A549 (cell line): Measurements from ENCODE around the gene HOXA11. TPM values are rescaled to one million over a fixed set of nuclear protein-coding genes. Genes with fewer than 3 reads are reported as not detected.

Experiments
- ATAC-seq, 2 experiments: fragments of 200-7000 bp in 1 of 2; fragments of >200 bp in 1 of 2; cut with Nextera tagmentation in 1 of 2; cut with Tn5 transposase in 1 of 2; 3 replicates each; pipeline versions ENCODE4 v1.8.0 to v1.9.1; 2018 to 2020; ENCODE audit warnings: mild to moderate bottlenecking in 1 of 2, moderate library complexity in 1 of 2
- CTCF ChIA-PET: fragments of 300-600 bp; sonication (Branson Sonifier 250); formaldehyde crosslinking; extraction: SDS; loops from one replicate; lab custom pipeline; 2021; ENCODE audit warnings: antibody characterized with exemption, inconsistent platforms; lab: Yijun Ruan, JAX
- POLR2A ChIA-PET: fragments of 350-600 bp; formaldehyde crosslinking; extraction: SDS; loops from one replicate; lab custom pipeline; 2021; ENCODE audit warnings: antibody characterized with exemption, inconsistent platforms; lab: Yijun Ruan, JAX
- DNase-seq, 2 experiments: peaks; one replicate each; pipeline versions ENCODE4 v3.0.0 to v3.0.0-alpha.2; 2011 to 2016; ENCODE audit warnings: low read depth in 1 of 2, low spot score in 1 of 2
- FAIRE-seq: peaks from 2 replicates; lab custom pipeline; 2011; peaks lifted over from hg19 to GRCh38; lab: Jason Lieb, UNC
- H3K27ac ChIP-seq, 2 experiments: fragments of >200 bp; sonication (Bioruptor Twin); formaldehyde crosslinking; 3 replicates each; pipeline ENCODE4 v1.5.1; 2016 to 2017
- H3K4me1 ChIP-seq: fragments of >200 bp; sonication (Bioruptor Twin); formaldehyde crosslinking; 3 replicates; pipeline ENCODE4 v1.6.1; 2016
- H3K4me2 ChIP-seq: fragments of >200 bp; sonication (Bioruptor Twin); formaldehyde crosslinking; 3 replicates; pipeline ENCODE4 v1.6.1; 2016
- H3K4me3 ChIP-seq: fragments of >200 bp; sonication (Bioruptor Twin); formaldehyde crosslinking; 3 replicates; pipeline ENCODE4 v1.5.1; 2016
- H3K9me3 ChIP-seq: fragments of >200 bp; sonication (Bioruptor Twin); formaldehyde crosslinking; 3 replicates; pipeline ENCODE4 v1.6.1; 2016
- CBX2 ChIP-seq: fragments of 200-600 bp; sonication (generic); IDR thresholded peaks from 2 replicates; pipeline ENCODE4 v1.6.1; 2016; ENCODE audit warnings: low read depth, mild to moderate bottlenecking, borderline replicate concordance
- CHD2 ChIP-seq: fragments of 150-350 bp; IDR thresholded peaks from 2 replicates; pipeline ENCODE4 v1.6.1; 2014; ENCODE audit warnings: low read length; ENCODE audit not compliant: partially characterized antibody
- CHD4 ChIP-seq: fragments of 200-600 bp; sonication (generic); IDR thresholded peaks from 2 replicates; pipeline ENCODE4 v1.6.1; 2016; ENCODE audit warnings: antibody characterized with exemption, mild to moderate bottlenecking, borderline replicate concordance
- CTCF ChIP-seq: fragments of >200 bp; sonication (Bioruptor Twin); formaldehyde crosslinking; IDR thresholded peaks from 3 replicates; pipeline ENCODE4 v1.5.1; 2016
- E2F6 ChIP-seq: IDR thresholded peaks from 2 replicates; pipeline ENCODE4 v1.6.1; 2012; ENCODE audit warnings: low read depth, borderline replicate concordance
- EHF ChIP-seq: fragments of 250-450 bp; sonication (Bioruptor Pico); IDR thresholded peaks from 2 replicates; pipeline ENCODE4 v1.5.0; 2020; ENCODE audit warnings: mild to moderate bottlenecking
- ELK1 ChIP-seq: fragments of 150-350 bp; IDR thresholded peaks from 2 replicates; pipeline ENCODE4 v1.6.1; 2014; ENCODE audit warnings: low read depth, mild to moderate bottlenecking, low read length
- FOSB ChIP-seq: fragments of 250-450 bp; sonication (Bioruptor Pico); IDR thresholded peaks from 2 replicates; pipeline ENCODE4 v1.5.0; 2020; ENCODE audit warnings: mild to moderate bottlenecking, moderate library complexity
- FOSL2 ChIP-seq, 2 experiments: fragments of 450-650 bp in 1 of 2; fragments of >200 bp in 1 of 2; sonication (Bioruptor Twin) in 1 of 2; formaldehyde crosslinking; IDR thresholded peaks; 2 replicates each; pipeline versions ENCODE4 v1.5.0 to v1.6.1; 2016 to 2020; ENCODE audit warnings: mild to moderate bottlenecking in 1 of 2, moderate library complexity in 1 of 2
- FOXS1 ChIP-seq: fragments of 250-450 bp; sonication (Bioruptor Pico); IDR thresholded peaks from 2 replicates; pipeline ENCODE4 v1.5.0; 2020; ENCODE audit warnings: mild to moderate bottlenecking, moderate library complexity
- HDAC2 ChIP-seq: fragments of 200-600 bp; sonication (generic); IDR thresholded peaks from 2 replicates; pipeline ENCODE4 v1.6.1; 2016
- HOXA7 ChIP-seq: fragments of 250-450 bp; sonication (Bioruptor Pico); IDR thresholded peaks from 2 replicates; pipeline ENCODE4 v1.5.0; 2020; ENCODE audit warnings: mild to moderate bottlenecking, moderate library complexity
- JUNB ChIP-seq: fragments of >200 bp; sonication (Bioruptor Twin); formaldehyde crosslinking; IDR thresholded peaks from 2 replicates; pipeline ENCODE4 v1.6.1; 2016
- KDM1A ChIP-seq: fragments of 200-600 bp; sonication (generic); IDR thresholded peaks from 2 replicates; pipeline ENCODE4 v1.6.1; 2016; ENCODE audit warnings: low read depth, mild to moderate bottlenecking
- MAFK ChIP-seq: fragments of 450-650 bp; IDR thresholded peaks from 2 replicates; pipeline ENCODE4 v1.6.1; 2014; ENCODE audit not compliant: partially characterized antibody
- MAX ChIP-seq: IDR thresholded peaks from 2 replicates; pipeline ENCODE4 v1.6.1; 2012
- NFE2L2 ChIP-seq: fragments of 150-350 bp; conservative IDR thresholded peaks from 2 replicates; pipeline ENCODE4 v1.6.1; 2014; ENCODE audit warnings: low read length
- NPAS2 ChIP-seq: fragments of 250-450 bp; sonication (Bioruptor Pico); IDR thresholded peaks from 2 replicates; pipeline ENCODE4 v1.8.0; 2022; ENCODE audit warnings: mild to moderate bottlenecking, moderate library complexity, borderline replicate concordance
- NR3C1 ChIP-seq: fragments of >200 bp; sonication (Bioruptor Twin); formaldehyde crosslinking; IDR thresholded peaks from 3 replicates; pipeline ENCODE4 v1.6.1; 2017
- POLR2A ChIP-seq: IDR thresholded peaks from 2 replicates; pipeline ENCODE4 v1.6.1; 2012; ENCODE audit warnings: mild to moderate bottlenecking, low read length
- RAD21 ChIP-seq, 2 experiments: fragments of >200 bp in 1 of 2; sonication (Bioruptor Twin) in 1 of 2; formaldehyde crosslinking in 1 of 2; IDR thresholded peaks in 1 of 2; conservative IDR thresholded peaks in 1 of 2; 2 replicates in 1 of 2; 3 replicates in 1 of 2; pipeline ENCODE4 v1.6.1; 2012 to 2018; ENCODE audit warnings: inconsistent platforms in 1 of 2
- RARB ChIP-seq: fragments of 250-450 bp; sonication (Bioruptor Pico); IDR thresholded peaks from 2 replicates; pipeline ENCODE4 v1.8.0; 2021; ENCODE audit warnings: mild to moderate bottlenecking, moderate library complexity
- RFX5 ChIP-seq: fragments of 450-650 bp; IDR thresholded peaks from 2 replicates; pipeline ENCODE4 v1.7.1; 2014; ENCODE audit warnings: antibody characterized with exemption, mild to moderate bottlenecking, moderate library complexity
- SMC3 ChIP-seq: fragments of >200 bp; sonication (Bioruptor Twin); formaldehyde crosslinking; IDR thresholded peaks from 3 replicates; pipeline ENCODE4 v1.6.1; 2018; ENCODE audit warnings: inconsistent platforms
- SREBF2 ChIP-seq: fragments of 450-650 bp; IDR thresholded peaks from 2 replicates; pipeline ENCODE4 v1.6.1; 2014; ENCODE audit warnings: mild to moderate bottlenecking, moderate library complexity
- TFCP2L1 ChIP-seq: fragments of 250-450 bp; sonication (Bioruptor Pico); IDR thresholded peaks from 2 replicates; pipeline ENCODE4 v1.5.0; 2021; ENCODE audit warnings: mild to moderate bottlenecking
- WGBS: methylation state at CpG from one replicate; pipeline ENCODE4 v1.1.6; 2017; ENCODE audit errors: missing lambda C conversion rate; 5-methylcytosine and 5-hydroxymethylcytosine counted together
- polyA plus RNA-seq, 4 experiments: library from polyadenylated mRNA; depleted of rRNA in 3 of 4; stranded (reverse); fragments of >200 nt; fragmentation: RNase III in 1 of 4; extraction: RNeasy Plus Mini Kit Qiagen cat#74134 plus additional on column Dnase treatment in 1 of 4; gene quantifications; 2 replicates in 3 of 4; 3 replicates in 1 of 4; pipeline ENCODE4 v1.2.3, GENCODE V29; 2011 to 2017

The HOXA11 gene
- polyA plus RNA-seq, 2 of the 4 experiments (the other 2 are of a cell fraction): 0.68 to 0.84 TPM

GRCh38 chr7:27155816-27156507 lies 29.1 kb downstream of the HOXA11 start:
- CTCF ChIA-PET: interaction anchor here (0.7 to 2.2 kb wide), 9 partner anchors 10 to 790 kb away, joined by 3 to 12 read pairs (median 4); partner anchors contain the start of gene HOXA5
- DNase-seq (peak in 1 of 2 experiments; percentile 41), FAIRE-seq (no peak), ATAC-seq (peak; percentile 12 to 44; a peak in 4 of 6 replicates)
- Histone ChIP-seq H3K4me1 (0 out of 3 replicates have a peak, but pooled peaks cover 3% of the 10 kb centered on the region), H3K27ac (peak overlapping the region; percentile 74 to 85), H3K4me3 (peak overlapping the region; percentile 51), H3K9me3 (no peaks in the 10 kb centered on the region), H3K4me2 (peak overlapping the region; percentile 73)
- WGBS: 38% methylated on average over 57 of the region's 63 CpGs
- POLR2A ChIA-PET: interaction anchor here (0.8 to 1.2 kb wide), 4 partner anchors 14 to 781 kb away, joined by 3 read pairs; no protein-coding TSS in a partner anchor
- peak; percentile 65; the same call in 1 of the 2 replicates for TF ChIP-seq MAX
- peak; percentile 96 for TF ChIP-seq HDAC2
- TF ChIP-seq TFCP2L1 (CRISPR knock-in tag): no peak
- TF ChIP-seq POLR2A: peak; percentile 33
- TF ChIP-seq E2F6: peak; percentile 56; the same call in 1 of the 2 replicates
- TF ChIP-seq SREBF2: no peak
- no peak for TF ChIP-seq CHD4

- H3K27ac ChIP-seq: peak overlapping the region; percentile 74 to 85; a peak in 5 of 6 replicates
- no peak for ATAC-seq
- POLR2A ChIA-PET: no interaction called here
- H3K9me3 ChIP-seq: no peaks in the 10 kb centered on the region
- CTCF ChIA-PET: interaction anchor here (0.7 to 2.2 kb wide), 4 partner anchors 11 to 487 kb away, joined by 3 to 10 read pairs (median 4); partner anchors contain the start of gene HOXA5
- no peak for FAIRE-seq
- 0 out of 3 replicates have a peak, but pooled peaks cover 3% of the 10 kb centered on the region for H3K4me1 ChIP-seq
- TF ChIP-seq TFCP2L1 (CRISPR knock-in tag) (no peak), EHF (CRISPR knock-in tag) (no peak), RFX5 (no peak), SMC3 (no peak), FOSB (CRISPR knock-in tag) (no peak), NPAS2 (CRISPR knock-in tag) (no peak), NFE2L2 (no peak), HOXA7 (CRISPR knock-in tag) (no peak), RARB (CRISPR knock-in tag) (no peak), ELK1 (no peak), POLR2A (no peak), MAFK (no peak), FOXS1 (CRISPR knock-in tag) (no peak), RAD21 (conservative IDR thresholded peaks at IDR 0.05 in 1 of 2, IDR thresholded peaks at IDR 0.05 in 1 of 2) (no peak)
- no peak for DNase-seq
- 91% methylated on average over 48 of the region's 48 CpGs for WGBS
- H3K4me3 ChIP-seq: peak overlapping the region; percentile 51
- peak overlapping the region; percentile 73 for H3K4me2 ChIP-seq
Measured at GRCh38 chr7:27154901-27155815, 29.9 kb downstream of the HOXA11 start.

GRCh38 chr7:27154369-27154768 lies 30.7 kb downstream of the HOXA11 start:
- FAIRE-seq (no peak), DNase-seq (no peak), ATAC-seq (no peak)
- no peak overlapping the region for H3K27ac ChIP-seq
- no peak overlapping the region for H3K4me2 ChIP-seq
- POLR2A ChIA-PET: no interaction called here
- H3K4me1 ChIP-seq: peaks cover 9% of the 10 kb centered on the region
- CTCF ChIA-PET: interaction anchor here (0.9 to 2.2 kb wide), 4 partner anchors 11 to 473 kb away, joined by 3 to 10 read pairs (median 4); partner anchors contain the start of gene HOXA5
- 95% methylated on average over 10 of the region's 10 CpGs for WGBS
- H3K9me3 ChIP-seq: no peaks in the 10 kb centered on the region
- no peak overlapping the region for H3K4me3 ChIP-seq
- TF ChIP-seq NPAS2 (CRISPR knock-in tag) (no peak), FOXS1 (CRISPR knock-in tag) (no peak), NR3C1 (no peak), RARB (CRISPR knock-in tag) (no peak), MAFK (no peak), KDM1A (no peak), CHD2 (no peak), JUNB (no peak), CHD4 (no peak), FOSL2 (IDR thresholded peaks at IDR 0.05) (no peak), FOSL2 (CRISPR knock-in tag; IDR thresholded peaks at IDR 0.05) (no peak), CTCF (no peak), E2F6 (no peak), CBX2 (no peak)
